Mucosa of descending colon (tissue), 3 donors: ENCODE measurements around the gene GOPC. TPM values are rescaled to one million over a fixed set of nuclear protein-coding genes. Genes with fewer than 3 reads are reported as not detected.
"Not testable (repeated sequence)": the region's sequence is repeated elsewhere in the genome, so short reads cannot be mapped to it uniquely, and the experiment has no call there.

Source experiments
- ATAC-seq: fragments of 200-7000 bp; cut with Tn5 transposase; one replicate; pipeline ENCODE4 v1.9.1; 2020; ENCODE audit warnings: mild to moderate bottlenecking, moderate library complexity
- DNase-seq, 3 donors: peaks; one replicate each; pipeline ENCODE4 v3.0.0-alpha.2; 2020
- H3K36me3 ChIP-seq: fragments of 200-600 bp; one replicate; pipeline ENCODE4 v1.8.0; 2021; ENCODE audit warnings: low read depth, mild to moderate bottlenecking
- H3K4me1 ChIP-seq: fragments of 200-600 bp; one replicate; pipeline ENCODE4 v1.8.0; 2021; ENCODE audit warnings: low read depth, mild to moderate bottlenecking
- H3K4me3 ChIP-seq: fragments of 200-600 bp; one replicate; pipeline ENCODE4 v1.8.0; 2021; ENCODE audit warnings: mild to moderate bottlenecking
- H3K9me3 ChIP-seq: fragments of 200-600 bp; one replicate; pipeline ENCODE4 v1.8.0; 2021; ENCODE audit warnings: mild to moderate bottlenecking
- CTCF ChIP-seq: fragments of 200-600 bp; IDR thresholded peaks from one replicate; pipeline ENCODE4 v1.8.0; 2022; ENCODE audit warnings: antibody characterized with exemption, mild to moderate bottlenecking
- intact Hi-C, 2 donors: fragments of 100-400 bp; cut with DNase I in 1 of 2; cut with micrococcal nuclease in 1 of 2; formaldehyde crosslinking; loops; one replicate each; pipeline versions ENCODE4 v1.11.0 to v1.11.1; 2022; cut with DNase I, micrococcal nuclease
- long read RNA-seq, 2 donors: library from polyadenylated mRNA; unstranded; transcript quantifications; one replicate each; pipeline ENCODE4 v2.0.0, GENCODE V29; 2019 to 2021
- total RNA-seq, 3 donors: library from RNA; stranded (reverse); fragmentation: NEBNext Ultra II Directional in 2 of 3; extraction: Animal tissue kit (Norgen Biotek cat#: 25700) in 2 of 3; gene quantifications; one replicate each; pipeline versions ENCODE4 v1.2.1 to v1.2.4, GENCODE V29; 2021 to 2023
- donor health status: DM: no; HTN: no; CAD: no; lungs with moderate emphysema.
- donor health status: DM: no; HTN: no; CAD: no.
- donor health status: DM: no; HTN: yes; CAD: no.

Gene GOPC
- 10 to 100 TPM; 22.7 to 31.4 (median 26.3) TPM for total RNA-seq
- long read RNA-seq, donor 1, full-length matches to known transcripts = 32 of 47 reads
- long read RNA-seq, donor 1, partial matches to known transcripts = 7 of 47 reads
- long read RNA-seq, donor 1, other reads (novel, unspliced or antisense) = 8 of 47 reads
- long read RNA-seq, donor 2, full-length matches to known transcripts = 2 of 23 reads
- long read RNA-seq, donor 2, partial matches to known transcripts = 19 of 23 reads
- long read RNA-seq, donor 2, other reads (novel, unspliced or antisense) = 2 of 23 reads

GRCh38 chr6:117602151-117602898 is at the start of gene GOPC:
Gene GOPC (minus strand): TSS chr6:117602511. CDS start chr6:117602288, 223 bp downstream.
- no peaks in the 10 kb centered on the region for H3K36me3 ChIP-seq
- H3K4me1 ChIP-seq = peaks cover 15% of the 10 kb centered on the region
- no peak for TF ChIP-seq CTCF
- ATAC-seq (peak; percentile 97), DNase-seq (peak; percentile 95 to 98 (median 96))
- intact Hi-C loops = loop anchor here in 1 of 2 donors (10.0 kb wide), 1 partner anchor 118 kb away; the partner anchor contains the start of gene DCBLD1
- peak within 1 kb of the TSS; percentile 88 for H3K4me3 ChIP-seq
- H3K9me3 ChIP-seq = no peaks in the 10 kb centered on the region

- H3K4me1 ChIP-seq, DNase-seq, ATAC-seq, H3K9me3 ChIP-seq, H3K4me3 ChIP-seq, H3K36me3 ChIP-seq, intact Hi-C loops: not testable (repeated sequence)
These were observed 49.7 kb upstream of the GOPC start for GRCh38 chr6:117651984-117652383.

- Histone ChIP-seq H3K4me3 (no peak overlapping the region), H3K4me1 (no peaks in the 10 kb centered on the region), H3K9me3 (no peaks in the 10 kb centered on the region), H3K36me3 (no peaks in the 10 kb centered on the region)
- ATAC-seq (no peak), DNase-seq (no peak)
- intact Hi-C loops = no loop called here
- no peak for TF ChIP-seq CTCF
These were observed 40.7 kb upstream of the GOPC start for GRCh38 chr6:117642976-117643375.

- ATAC-seq (no peak), DNase-seq (no peak)
- Histone ChIP-seq H3K4me3 (no peak overlapping the region), H3K9me3 (no peaks in the 10 kb centered on the region), H3K4me1 (no peaks in the 10 kb centered on the region), H3K36me3 (no peaks in the 10 kb centered on the region)
- no peak for TF ChIP-seq CTCF
- intact Hi-C loops = no loop called here
These were observed 35.5 kb upstream of the GOPC start for GRCh38 chr6:117637770-117638169.

GRCh38 chr6:117629119-117629660 is 26.9 kb upstream of the GOPC start:
- no peak for ATAC-seq

More at GRCh38 chr6:117629119-117629660, 26.9 kb upstream of the GOPC start:
- intact Hi-C loops = no loop called here
- DNase-seq = no peak
- Histone ChIP-seq H3K4me1 (no peaks in the 10 kb centered on the region), H3K4me3 (no peak overlapping the region), H3K36me3 (no peaks in the 10 kb centered on the region), H3K9me3 (peaks cover 23% of the 10 kb centered on the region)
- TF ChIP-seq CTCF = no peak
